Measurements from ENCODE around the gene CR1L.
"Not testable (repeated sequence)": the region's sequence is repeated elsewhere in the genome, so short reads cannot be mapped to it uniquely, and the experiment has no call there.

CR1L gene

GRCh38 chr1:207612762-207613161, 32.2 kb upstream of the CR1L start:
- Histone ChIP-seq H3K4me3 (ENCODE audit: low read depth, low read length) (no peak overlapping the region), H3K27me3 (ENCODE audit: control insufficient read depth, insufficient read depth, low read length) (no peaks in the 10 kb centered on the region), H3K79me2 (no peaks in the 10 kb centered on the region), H3K4me1 (no peaks in the 10 kb centered on the region), H3K9me3 (ENCODE audit: control insufficient read depth, low read length) (no peaks in the 10 kb centered on the region), H2AFZ (no peak overlapping the region), H3K27ac (no peak overlapping the region), H3K9ac (no peak overlapping the region), H3K36me3 (ENCODE audit: control insufficient read depth, insufficient read depth, low read length) (no peaks in the 10 kb centered on the region), H3K4me2 (ENCODE audit: low read length) (no peak overlapping the region)
- TF ChIP-seq CTCF (IDR thresholded peaks at IDR 0.05) = no peak

- Histone ChIP-seq H3K79me2 (no peaks in the 10 kb centered on the region), H3K4me1 (no peaks in the 10 kb centered on the region), H3K9ac (no peak overlapping the region), H3K9me3 (ENCODE audit: control insufficient read depth, low read length) (no peaks in the 10 kb centered on the region), H3K27me3 (ENCODE audit: control insufficient read depth, insufficient read depth, low read length) (no peaks in the 10 kb centered on the region), H3K27ac (no peak overlapping the region), H2AFZ (no peak overlapping the region), H3K36me3 (ENCODE audit: control insufficient read depth, insufficient read depth, low read length) (no peaks in the 10 kb centered on the region), H3K4me3 (ENCODE audit: low read depth, low read length) (no peak overlapping the region), H3K4me2 (ENCODE audit: low read length) (no peak overlapping the region)
- TF ChIP-seq CTCF (IDR thresholded peaks at IDR 0.05) = peak; percentile 44
These were observed 24.9 kb upstream of the CR1L start for GRCh38 chr1:207619871-207620542.

- H3K36me3 ChIP-seq (ENCODE audit: control insufficient read depth, insufficient read depth, low read length) = no peaks in the 10 kb centered on the region
- no peak overlapping the region for H3K4me3 ChIP-seq (ENCODE audit: low read depth, low read length)
- H2AFZ ChIP-seq = no peak overlapping the region
These were observed 24.4 kb upstream of the CR1L start for GRCh38 chr1:207620543-207620893.

GRCh38 chr1:207625504-207626071, 19.3 kb upstream of the CR1L start:
- H3K36me3 ChIP-seq (ENCODE audit: control insufficient read depth, insufficient read depth, low read length); H3K9me3 ChIP-seq (ENCODE audit: control insufficient read depth, low read length); H3K27me3 ChIP-seq (ENCODE audit: control insufficient read depth, insufficient read depth, low read length); H3K79me2 ChIP-seq; H2AFZ ChIP-seq; H3K4me2 ChIP-seq (ENCODE audit: low read length); H3K4me3 ChIP-seq (ENCODE audit: low read depth, low read length); H3K9ac ChIP-seq; H3K4me1 ChIP-seq; H3K27ac ChIP-seq: not testable (repeated sequence)

More at GRCh38 chr1:207620543-207620893, 24.4 kb upstream of the CR1L start:
- H3K4me2 ChIP-seq (ENCODE audit: low read length) = no peak overlapping the region
- no peak overlapping the region for H3K9ac ChIP-seq
- no peaks in the 10 kb centered on the region for H3K4me1 ChIP-seq
- H3K27ac ChIP-seq = no peak overlapping the region
- no peak for TF ChIP-seq CTCF (IDR thresholded peaks at IDR 0.05)
- H3K9me3 ChIP-seq (ENCODE audit: control insufficient read depth, low read length) = no peaks in the 10 kb centered on the region
- no peaks in the 10 kb centered on the region for H3K79me2 ChIP-seq
- no peaks in the 10 kb centered on the region for H3K27me3 ChIP-seq (ENCODE audit: control insufficient read depth, insufficient read depth, low read length)

GRCh38 chr1:207626972-207627337, 18.0 kb upstream of the CR1L start:
- no peak for TF ChIP-seq CTCF (IDR thresholded peaks at IDR 0.05)

More at GRCh38 chr1:207626972-207627337, 18.0 kb upstream of the CR1L start:
- Histone ChIP-seq H3K9me3 (ENCODE audit: control insufficient read depth, low read length) (no peaks in the 10 kb centered on the region), H3K27ac (no peak overlapping the region), H3K4me3 (ENCODE audit: low read depth, low read length) (no peak overlapping the region), H3K79me2 (no peaks in the 10 kb centered on the region), H3K27me3 (ENCODE audit: control insufficient read depth, insufficient read depth, low read length) (no peaks in the 10 kb centered on the region), H3K36me3 (ENCODE audit: control insufficient read depth, insufficient read depth, low read length) (no peaks in the 10 kb centered on the region), H2AFZ (no peak overlapping the region), H3K4me2 (ENCODE audit: low read length) (no peak overlapping the region), H3K4me1 (no peaks in the 10 kb centered on the region), H3K9ac (no peak overlapping the region)

All from parathyroid adenoma (tissue), 2 donors.